Prostate gland (tissue), 2 donors: ENCODE data around the gene MT1F.
A peak's percentile ranks its signal among the peaks of the same experiment; 100 is the strongest.

Experiments
- CTCF ChIP-seq, 4 experiments: fragments of 200-600 bp in 2 of 4; fragments of 450-650 bp in 2 of 4; sonication (generic) in 2 of 4; IDR thresholded peaks; 1 replicate in 3 of 4; 2 replicates in 1 of 4; pipeline ENCODE4 v1.5.1; 2016 to 2019; ENCODE audit warnings: antibody characterized with exemption in 4 of 4, mild to moderate bottlenecking in 2 of 4, moderate library complexity in 2 of 4
- POLR2AphosphoS5 ChIP-seq: sonication (generic); formaldehyde crosslinking; IDR thresholded peaks from one replicate; pipeline ENCODE4 v1.6.1; 2017; ENCODE audit warnings: antibody characterized with exemption

DNA sequence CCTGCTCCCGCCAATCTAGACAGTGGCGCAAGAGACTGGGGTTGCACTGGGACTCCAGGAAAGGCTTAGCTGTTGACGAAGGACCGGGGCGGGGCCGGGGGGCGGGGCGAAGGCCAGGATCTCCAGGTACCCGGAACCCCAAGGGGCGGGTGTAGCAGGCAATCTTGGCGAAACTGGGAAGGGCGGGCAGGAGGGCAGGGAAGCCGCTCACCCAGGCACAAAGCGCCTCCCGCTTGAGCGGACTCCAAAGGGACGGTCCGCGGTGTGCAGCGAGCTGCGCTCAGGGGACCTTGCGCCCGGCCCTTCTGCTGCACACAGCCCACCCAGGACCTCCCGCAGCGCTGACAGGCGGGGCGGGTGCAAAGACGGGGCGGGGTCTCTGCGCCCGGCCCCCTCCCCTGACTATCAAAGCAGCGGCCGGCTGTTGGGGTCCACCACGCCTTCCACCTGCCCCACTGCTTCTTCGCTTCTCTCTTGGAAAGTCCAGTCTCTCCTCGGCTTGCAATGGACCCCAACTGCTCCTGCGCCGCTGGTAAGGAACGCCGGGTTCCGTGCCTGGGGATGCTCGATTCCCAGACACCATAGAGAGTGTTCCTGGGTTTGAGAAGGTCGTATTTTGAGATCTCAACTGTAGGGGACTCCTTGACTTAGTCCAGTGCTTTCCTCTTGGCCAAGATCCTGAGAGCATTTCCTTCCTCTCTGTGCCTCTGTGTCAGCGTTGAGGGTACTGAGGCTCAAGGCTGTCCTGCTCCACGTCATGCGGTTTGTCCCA, at the start of gene MT1F:
- TF ChIP-seq CTCF (IDR thresholded peaks at IDR 0.05): no peak
- TF ChIP-seq POLR2AphosphoS5: peak; percentile 69
